HG03108 (cell line): ENCODE measurements around the gene ATXN1.

Experiments used
- ATAC-seq: cut with Tn5 transposase; IDR thresholded peaks from one replicate; pipeline ENCODE4 v1.9.1; 2021; ENCODE audit warnings: moderate library complexity; ENCODE audit not compliant: unreplicated experiment

Gene ATXN1

DNA sequence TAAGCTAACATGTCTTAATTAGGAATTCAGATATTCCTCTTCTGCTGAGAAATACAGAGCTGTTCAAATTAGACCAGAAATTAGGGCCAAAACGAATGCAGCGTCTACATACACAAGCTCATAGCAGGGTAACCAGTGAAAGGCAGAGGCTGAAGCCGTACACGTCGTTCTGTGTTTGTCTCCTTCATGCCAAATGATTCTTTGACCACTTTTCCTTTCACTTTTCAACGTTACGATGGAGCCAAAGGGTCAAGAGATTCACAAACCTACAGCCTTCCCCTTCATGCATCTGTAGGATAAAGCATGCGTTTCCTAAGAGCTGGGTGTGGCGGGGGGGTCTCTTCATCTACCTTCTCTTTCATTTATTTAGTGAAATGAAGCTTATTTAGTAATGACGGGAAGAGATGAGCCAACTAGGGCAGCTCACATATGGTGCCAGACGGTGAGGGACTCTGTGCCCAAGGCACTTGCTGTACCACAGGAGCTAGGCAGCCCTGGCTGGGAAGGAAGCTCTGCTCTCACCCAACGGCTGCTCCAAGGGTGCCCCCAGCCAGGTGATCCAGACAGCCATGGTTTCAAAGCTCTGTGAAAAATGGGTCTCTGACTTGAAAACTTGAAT, 178.0 kb downstream of the ATXN1 start:
- no peak for ATAC-seq

DNA sequence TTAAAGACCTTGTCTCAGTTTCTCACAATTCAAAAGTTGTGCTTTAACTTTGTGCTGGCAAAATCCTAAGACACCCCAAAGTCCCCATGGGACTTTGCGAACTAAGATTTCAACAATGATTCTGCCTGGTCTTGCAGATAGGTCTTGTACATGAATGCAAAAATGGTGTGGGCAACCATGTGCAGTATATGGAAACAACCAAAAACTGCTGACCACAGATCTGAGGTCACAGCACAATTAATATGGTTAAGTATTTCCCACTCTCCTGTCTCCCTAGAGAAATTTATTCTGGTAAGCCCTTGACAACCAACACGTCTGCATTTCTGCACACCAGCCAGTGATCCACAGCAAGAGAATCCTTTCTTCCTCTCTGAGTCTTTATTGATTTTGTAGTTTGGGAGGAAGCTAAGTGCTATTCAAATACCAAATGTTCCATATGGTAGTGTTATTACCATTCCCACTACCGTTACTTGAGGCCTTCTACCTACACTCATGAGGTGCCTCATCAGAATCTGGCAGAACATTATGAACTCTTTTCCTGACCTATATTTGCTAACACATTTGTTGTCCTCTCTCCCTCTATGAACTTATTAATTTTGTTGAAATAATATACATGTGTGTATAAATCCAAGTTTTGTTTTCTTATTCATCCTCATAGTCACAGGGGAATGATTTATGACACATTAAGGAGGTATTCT, 178.7 kb downstream of the ATXN1 start:
- no peak for ATAC-seq

DNA sequence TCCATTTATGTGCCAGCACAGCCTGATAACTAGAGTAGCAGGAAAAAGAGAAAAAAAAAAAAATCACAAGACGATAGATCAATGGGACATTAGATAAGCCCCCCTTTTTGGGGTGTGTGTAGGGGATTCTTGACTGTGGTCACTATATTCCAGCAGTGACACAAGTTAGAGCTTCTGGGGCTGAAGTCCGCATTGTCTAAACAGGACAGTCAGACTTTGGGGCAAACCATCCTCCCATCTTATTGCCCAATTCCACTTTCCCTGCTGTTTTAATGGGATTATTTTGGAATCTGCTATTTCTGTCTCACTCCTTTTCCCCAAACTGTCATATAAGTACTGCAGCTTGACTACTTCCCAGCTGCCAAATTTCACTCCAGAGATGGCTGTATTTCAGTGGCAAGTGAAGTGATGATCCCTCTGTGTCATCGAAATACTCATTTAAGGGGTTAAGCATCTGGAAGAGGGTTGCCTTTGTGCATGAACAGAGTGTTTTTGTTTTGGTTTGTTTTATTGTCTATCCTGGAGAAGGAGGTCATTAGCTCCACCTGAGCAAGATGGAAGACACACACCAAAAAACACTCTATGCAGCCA, 182.5 kb downstream of the ATXN1 start:
- ATAC-seq: no peak

DNA sequence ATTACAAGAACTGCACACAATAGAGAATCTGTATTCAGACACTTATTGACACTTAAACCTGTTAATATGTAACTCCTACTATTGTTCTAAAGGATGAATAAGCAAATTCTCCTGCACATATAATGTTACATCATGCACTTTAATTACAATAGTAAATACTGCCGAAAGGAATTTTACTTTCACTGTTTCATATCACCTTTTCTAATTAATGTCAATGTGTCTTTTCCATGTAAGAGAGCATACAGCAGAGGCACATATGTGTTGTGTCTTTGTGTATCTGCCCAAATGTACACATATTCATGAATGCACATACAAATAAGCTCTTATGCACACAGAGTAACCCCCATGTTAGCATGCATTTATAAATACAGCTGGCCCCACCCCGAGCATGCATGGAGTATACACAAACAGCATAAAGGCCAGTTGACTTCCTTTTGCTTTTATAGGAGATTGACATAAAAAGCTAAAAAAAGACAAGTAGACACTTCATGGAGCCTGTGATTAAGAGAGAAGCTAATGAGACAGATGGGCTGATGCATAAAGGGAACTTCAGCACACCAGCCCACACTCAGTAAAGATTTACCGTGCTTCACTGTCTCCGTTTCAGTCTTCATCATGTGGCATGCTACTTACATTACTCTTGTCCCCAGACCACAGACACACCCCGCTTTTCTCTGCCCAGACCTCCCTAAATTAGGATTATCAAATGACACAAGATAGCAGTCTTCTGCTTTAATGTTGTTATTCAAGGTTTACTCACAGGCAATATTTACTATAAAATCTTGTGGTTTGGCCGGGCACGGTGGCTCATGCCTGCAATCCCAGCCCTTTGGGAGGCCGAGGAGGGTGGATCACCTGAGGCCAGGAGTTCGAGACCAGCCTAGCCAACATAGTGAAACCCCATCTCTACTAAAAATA, 184.6 kb downstream of the ATXN1 start:
- peak; percentile 83 for ATAC-seq

DNA sequence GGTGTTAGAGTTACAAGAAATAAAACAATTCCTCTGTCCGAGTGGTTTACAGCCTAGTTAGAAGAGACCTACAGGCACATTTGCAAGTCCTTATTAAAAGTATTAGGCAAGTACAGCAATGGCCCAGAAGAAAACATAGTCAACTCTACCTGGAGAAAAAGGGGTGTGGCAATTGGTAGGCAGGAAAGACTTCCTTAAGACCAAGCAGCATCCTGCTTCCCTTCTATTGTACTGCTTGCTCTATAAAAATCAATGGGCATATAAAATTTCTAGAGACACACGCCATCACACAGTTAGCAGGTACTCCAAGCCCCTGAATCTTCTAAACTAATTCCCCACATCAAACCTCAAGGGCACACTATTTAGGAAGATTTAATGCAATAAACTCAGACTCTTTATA, 185.6 kb downstream of the ATXN1 start:
- no peak for ATAC-seq

DNA sequence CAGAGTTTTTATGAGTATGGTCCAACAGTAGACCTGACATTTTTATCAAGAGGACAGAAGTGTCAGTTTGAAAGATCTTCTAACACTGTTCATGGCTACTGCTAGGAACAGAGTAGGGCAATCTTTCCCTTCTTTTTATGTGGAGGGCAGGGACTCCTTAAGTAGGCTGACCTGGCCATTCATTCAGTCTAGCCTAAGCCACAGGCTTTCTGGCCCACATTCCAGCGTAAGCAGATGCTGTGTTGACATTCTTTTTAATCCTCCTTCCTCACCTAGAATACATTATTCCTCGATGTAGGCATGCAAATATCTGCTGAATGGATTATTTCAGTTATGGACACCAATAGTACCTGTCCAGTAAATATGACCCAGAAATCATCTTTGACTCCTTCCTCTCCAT, 188.3 kb downstream of the ATXN1 start:
- ATAC-seq: no peak

DNA sequence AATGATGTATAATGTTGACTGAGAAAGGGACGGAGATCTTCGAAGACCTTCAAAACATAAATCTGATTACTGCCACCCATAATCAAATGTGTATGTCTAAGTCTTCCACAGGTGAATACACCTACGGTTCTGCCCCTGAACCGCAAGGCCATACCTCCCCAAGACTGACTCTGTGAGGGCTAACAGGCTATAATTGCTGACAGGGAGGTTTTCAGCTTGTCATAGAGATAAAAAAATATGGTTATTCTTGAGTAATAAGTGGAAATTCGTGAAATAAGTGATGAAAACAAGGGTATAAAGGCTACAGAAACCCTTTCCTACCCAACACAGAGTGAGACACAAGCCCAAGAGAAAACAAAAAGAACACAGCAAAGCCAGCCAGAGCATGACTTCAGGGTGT, 188.9 kb downstream of the ATXN1 start:
- ATAC-seq: no peak

DNA sequence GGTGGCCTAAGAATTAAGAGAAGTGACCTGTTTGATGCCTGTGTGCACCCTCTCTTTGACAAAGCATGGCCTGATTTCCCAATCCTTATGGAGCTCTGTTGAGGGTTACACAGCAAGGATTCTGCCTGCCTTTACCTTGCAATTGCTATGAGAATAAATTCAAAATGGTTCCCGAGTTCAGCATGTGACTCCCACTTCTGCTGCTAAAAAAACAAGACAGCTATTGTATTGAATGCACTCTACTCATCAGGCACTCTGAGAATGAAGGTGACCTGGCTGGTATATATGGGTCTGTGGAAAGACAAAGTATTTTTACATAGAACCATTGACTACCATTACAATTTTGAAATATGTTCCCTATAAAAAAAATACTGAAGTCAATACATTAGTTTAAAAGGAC, 190.3 kb downstream of the ATXN1 start:
- no peak for ATAC-seq

DNA sequence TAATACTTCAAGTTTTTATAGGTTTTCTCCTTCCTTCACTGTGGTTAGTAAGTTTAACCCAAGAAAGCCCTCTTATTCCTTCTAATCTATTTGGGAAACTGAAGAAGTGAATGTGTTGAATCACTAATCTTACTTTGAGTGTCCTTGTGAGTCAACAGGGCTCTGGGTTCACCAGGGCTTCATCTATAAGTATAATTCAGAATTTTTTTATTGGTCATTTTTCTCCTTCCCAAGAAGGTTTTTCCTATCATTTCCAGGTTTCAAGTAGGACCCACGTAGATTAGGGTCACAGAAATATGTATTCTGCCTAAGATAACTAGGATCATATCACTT, 191.1 kb downstream of the ATXN1 start:
- no peak for ATAC-seq

DNA sequence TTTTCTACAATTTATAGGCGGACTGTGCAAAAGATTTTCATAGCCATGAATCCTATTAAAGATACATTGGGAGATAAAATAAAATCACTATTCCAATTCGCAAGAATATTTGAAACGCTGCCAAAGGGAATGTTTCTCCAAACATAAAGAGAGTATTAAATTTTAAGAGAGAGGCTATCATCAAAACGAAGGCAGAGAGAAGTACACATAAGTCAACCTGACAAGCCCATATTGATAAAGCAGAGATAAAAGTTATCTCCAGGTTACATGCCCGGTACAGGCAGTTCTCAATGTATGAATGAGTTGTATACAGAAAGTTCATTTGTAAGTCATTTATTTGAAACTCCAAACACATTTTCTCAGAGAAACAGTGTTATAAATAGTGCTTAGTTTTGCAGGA, 193.1 kb downstream of the ATXN1 start:
- no peak for ATAC-seq

DNA sequence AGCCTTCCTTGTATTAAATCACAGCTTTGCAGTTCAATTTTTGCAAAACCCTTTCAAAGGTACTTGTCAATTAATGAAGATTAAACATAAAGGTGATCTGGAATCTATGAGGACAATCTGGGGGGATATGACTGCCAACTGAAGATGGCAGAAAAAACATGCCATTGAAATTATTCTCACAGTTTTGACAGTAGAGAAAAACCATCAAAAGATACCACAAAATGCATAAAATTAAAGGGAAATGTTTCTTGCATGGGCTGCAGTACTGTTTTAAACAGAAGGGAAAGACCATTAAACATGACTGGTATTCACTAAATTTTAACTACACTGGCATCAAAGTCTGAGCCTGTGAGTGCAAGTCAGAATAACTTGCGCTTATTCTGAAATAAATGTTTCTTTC, 194.2 kb downstream of the ATXN1 start:
- no peak for ATAC-seq

DNA sequence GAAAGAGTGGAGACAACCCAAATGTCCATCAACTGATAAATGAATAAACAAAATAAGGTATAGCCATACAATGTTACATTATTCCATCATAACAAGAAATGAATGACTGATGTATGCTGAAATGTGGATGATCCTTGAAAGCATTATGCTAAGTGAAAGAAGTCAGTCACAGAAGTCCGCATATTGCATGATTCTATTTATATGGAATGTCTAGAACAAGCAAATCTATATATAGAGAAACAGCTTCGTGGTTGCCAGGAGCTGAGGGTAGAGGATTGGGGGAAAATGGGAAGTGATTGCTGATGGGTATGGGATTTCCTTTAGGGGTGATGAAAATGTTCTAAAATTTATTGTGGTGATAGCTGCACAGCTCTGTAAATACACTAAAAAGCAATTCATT, 196.8 kb downstream of the ATXN1 start:
- ATAC-seq: no peak

DNA sequence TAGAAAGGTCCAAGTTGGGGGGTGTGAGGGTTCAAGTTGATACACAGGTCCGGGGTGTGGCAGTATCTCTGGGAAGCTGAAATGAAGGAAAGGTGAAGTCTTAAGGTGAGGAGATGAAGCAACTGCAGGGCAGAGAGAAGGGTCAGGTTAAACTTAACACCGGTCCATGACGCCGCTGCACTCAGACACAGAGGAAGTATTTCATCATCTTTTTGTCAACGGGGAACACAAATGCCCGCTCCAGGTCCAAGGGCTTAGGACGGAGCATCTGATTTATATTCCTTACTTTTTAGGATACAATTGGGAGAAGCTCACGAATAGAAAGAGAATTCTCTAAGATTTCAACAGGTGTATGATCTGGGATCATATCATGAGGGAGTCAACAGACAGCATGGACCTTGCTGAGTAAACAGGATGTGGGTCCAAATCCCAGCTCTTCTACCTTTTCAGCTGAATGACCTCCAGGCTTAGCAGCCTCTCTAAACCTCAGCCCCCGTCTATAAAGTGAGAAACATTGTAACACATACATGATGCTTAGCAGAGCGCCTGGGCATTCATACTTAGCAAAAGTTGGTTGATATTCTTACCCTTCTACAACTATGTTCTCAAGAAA, 197.5 kb downstream of the ATXN1 start:
- ATAC-seq: no peak

DNA sequence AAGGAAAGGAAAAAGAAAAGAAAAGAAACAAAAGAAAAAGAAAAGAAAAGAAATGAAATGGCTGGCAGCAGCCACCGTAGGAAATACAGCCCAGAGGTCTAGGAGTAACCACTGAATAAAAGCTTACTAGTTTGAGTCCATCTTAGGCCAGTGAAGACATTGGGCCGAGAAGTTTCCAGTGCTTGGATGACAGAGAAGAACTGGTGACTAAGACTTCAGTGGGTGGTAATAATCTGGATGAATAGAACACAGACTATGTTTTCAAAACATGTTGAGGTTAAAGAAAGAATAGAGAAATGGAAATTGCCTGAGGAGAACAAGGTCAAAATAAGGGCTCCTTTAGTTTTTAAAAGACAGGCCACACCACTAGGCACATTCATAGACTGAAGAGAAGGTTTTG, 198.8 kb downstream of the ATXN1 start:
- no peak for ATAC-seq

DNA sequence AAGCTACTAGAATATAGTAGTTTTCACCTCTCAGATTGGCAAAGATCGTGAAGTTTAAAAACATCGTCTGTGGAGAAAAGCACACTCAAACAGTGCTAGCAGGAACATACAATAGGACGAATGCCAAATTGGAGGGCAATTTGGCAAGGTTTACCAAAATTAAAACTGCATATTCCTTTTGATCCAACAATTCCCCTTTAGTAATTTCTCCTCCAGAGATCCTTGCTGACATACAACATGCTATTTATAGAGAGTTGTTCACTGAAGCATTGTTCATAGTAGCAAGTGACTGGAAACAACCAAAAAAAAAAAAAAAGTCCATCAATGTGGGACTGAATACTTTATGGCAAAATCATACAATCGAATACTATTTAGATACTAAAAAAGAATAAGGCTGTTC, 202.2 kb downstream of the ATXN1 start:
- ATAC-seq: no peak

DNA sequence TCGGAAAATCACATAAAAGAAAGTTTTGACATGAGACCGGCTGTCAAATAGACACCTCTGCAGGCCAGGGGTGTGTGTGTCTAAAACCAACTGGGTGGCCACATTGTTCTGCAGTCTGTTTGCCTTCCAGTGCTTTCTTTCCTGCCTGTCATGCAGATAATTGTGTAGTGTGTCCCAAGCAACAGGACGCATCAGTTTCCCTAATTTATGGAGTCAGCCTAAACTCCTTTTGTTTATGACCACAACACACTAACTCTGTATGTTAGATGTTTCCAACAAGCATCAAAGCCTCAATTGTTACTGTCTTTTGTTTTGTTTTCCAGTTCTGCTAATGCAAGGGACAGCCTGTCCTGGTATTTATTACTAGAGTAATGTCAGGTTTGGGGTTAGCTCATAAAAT, 205.7 kb downstream of the ATXN1 start:
- ATAC-seq: no peak

DNA sequence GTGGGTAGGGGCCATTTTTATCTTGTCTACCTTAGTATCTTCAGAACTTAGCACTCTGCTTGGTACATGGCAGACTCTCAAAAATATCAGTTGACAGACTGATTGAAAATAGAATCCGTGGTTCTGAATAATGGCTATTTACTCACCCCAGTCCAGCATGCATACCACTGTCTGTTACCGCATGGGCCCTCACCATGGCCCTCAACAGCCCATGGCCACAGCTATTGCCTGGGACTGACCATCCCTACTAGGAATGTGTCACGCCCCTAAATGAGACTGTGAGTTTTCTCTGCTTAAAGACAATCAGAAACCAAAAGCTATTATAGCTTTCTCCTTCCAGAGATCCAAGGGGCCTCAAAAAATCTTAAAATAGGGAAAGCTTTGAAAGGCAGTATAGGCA, 207.7 kb downstream of the ATXN1 start:
- ATAC-seq: no peak

DNA sequence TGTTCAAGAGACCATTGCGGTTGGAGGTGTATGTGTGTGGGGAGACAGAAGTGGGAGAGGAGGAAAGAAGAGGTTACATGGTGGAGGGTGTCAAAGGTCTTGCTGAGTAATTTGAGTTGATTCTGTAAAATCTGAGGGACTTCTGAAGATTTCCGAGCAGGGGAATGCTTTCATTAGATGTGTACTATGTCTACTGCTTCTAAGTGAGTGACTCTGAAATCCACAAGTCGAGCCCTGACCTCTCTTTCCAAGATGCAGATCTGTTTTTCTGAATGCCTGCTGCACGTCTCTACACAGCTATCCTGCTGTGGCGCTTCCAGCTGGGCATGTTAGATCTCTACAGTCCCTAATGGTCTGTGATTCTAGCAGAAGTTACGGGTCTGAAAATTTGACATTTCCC, 209.8 kb downstream of the ATXN1 start:
- ATAC-seq: no peak

DNA sequence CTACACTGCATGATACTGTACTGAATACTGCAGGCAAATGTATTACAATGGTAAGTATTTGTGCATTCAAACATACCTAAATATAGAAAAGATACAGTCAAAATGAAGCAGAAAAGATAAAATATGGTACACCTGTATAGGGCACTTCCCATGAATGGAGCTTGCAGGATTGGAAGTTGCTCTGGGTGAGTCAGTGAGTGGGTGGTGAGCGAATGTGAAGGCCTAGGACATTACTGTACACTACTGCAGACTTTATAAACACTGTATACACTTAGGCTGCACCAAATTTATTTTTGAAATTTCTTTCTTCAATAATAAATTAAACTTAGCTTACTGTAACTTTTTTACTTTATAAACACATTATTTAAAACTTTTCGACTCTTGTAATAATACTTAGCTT, 213.1 kb downstream of the ATXN1 start:
- ATAC-seq: no peak

DNA sequence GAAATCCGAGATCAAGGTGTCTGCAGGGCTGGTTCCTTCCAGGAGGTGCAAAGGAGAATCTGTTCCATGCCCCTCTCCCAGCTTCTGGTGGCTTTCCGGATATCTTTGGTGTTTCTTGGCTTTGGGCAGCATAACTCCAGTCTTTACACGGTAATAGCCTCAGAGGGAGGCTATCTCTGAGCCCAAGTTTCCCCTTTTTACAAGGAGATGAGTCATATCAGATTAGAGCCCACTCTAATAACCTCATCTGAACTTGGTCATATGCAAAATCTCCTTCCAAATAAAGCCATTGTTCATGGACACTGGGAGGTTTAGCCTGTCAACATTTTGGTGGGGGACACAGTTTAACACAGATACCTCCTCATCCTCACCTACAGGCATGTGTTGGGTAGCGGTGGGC, 213.7 kb downstream of the ATXN1 start:
- no peak for ATAC-seq

DNA sequence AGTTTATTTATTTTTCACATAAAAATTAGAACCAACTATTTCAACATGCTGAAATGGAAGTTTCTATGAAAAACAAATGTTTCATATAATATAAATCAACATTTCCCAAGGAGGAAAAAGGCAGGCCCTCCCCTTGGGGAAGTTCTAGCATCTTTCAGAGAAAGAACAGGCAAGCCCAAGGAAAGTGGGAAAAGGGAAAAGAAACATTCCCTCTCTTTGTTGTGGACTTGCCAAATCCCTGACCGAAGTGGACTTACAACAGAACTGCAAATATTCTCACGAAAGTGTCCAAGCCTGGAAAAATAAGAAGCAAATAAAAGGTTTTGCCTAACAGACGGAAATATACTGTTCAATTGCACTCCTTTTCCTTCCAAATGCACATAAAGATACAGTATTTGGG, 214.4 kb downstream of the ATXN1 start:
- ATAC-seq: no peak
